GM12878 (cell line): ENCODE data around the gene MTA3. TPM values are rescaled to one million over a fixed set of nuclear protein-coding genes. Genes with fewer than 3 reads are reported as not detected.

Experiments used
- ATAC-seq: fragments of 200-7000 bp; cut with Tn5 transposase; 3 replicates; pipeline ENCODE4 v1.9.1; 2020; ENCODE audit warnings: mild to moderate bottlenecking, moderate library complexity
- BruUV-seq: library from RNA; stranded (reverse); fragments of 400-500 nt; replicated peaks from 2 replicates; lab custom pipeline; 2021; lab: Mats Ljungman, UMichigan
- CTCF ChIA-PET: fragments of 300-600 bp; sonication (Branson Sonifier 250); formaldehyde crosslinking; extraction: SDS; loops from one replicate; lab custom pipeline; 2021; ENCODE audit warnings: inconsistent platforms; lab: Yijun Ruan, JAX
- POLR2A ChIA-PET: fragments of 350-600 bp; formaldehyde crosslinking; extraction: SDS; loops from one replicate; lab custom pipeline; 2021; ENCODE audit warnings: inconsistent platforms; lab: Charles Lee
- RAD21 ChIA-PET: fragments of 300-600 bp; sonication (Branson Sonifier 250); formaldehyde crosslinking; loops from one replicate; lab custom pipeline; 2023; ENCODE audit warnings: antibody characterized with exemption; ENCODE audit not compliant: unreplicated experiment; lab: Charles Lee
- SMC1A ChIA-PET: fragments of 300-600 bp; sonication (Branson Sonifier 250); formaldehyde crosslinking; loops from one replicate; lab custom pipeline; 2023; ENCODE audit not compliant: unreplicated experiment, uncharacterized antibody; lab: Charles Lee
- DNase-seq: peaks from one replicate; pipeline ENCODE4 v3.0.0-alpha.2; 2011; ENCODE audit warnings: low read depth, low spot score
- FAIRE-seq: peaks from 3 replicates; lab custom pipeline; 2011; peaks lifted over from hg19 to GRCh38; lab: Jason Lieb, UNC
- H2AFZ ChIP-seq: 2 replicates; pipeline ENCODE4 v1.6.0; 2011; ENCODE audit warnings: low read depth, low read length, control low read depth; ENCODE audit not compliant: control insufficient read depth
- H3K27ac ChIP-seq: 2 replicates; pipeline ENCODE4 v1.5.1; 2011; ENCODE audit warnings: control low read depth; ENCODE audit not compliant: control insufficient read depth, insufficient read depth
- H3K27me3 ChIP-seq, 2 experiments: replicated peaks in 1 of 2; 2 replicates each; pipeline versions ENCODE4 v1.6.0 to v1.6.1; 2011; ENCODE audit warnings: low read length in 1 of 2; ENCODE audit not compliant: control insufficient read depth in 2 of 2, insufficient read depth in 2 of 2
- H3K36me3 ChIP-seq, 2 experiments: 2 replicates each; pipeline ENCODE4 v1.5.1; 2011; ENCODE audit warnings: low read length in 1 of 2; ENCODE audit not compliant: control insufficient read depth in 2 of 2, insufficient read depth in 2 of 2
- H3K4me1 ChIP-seq: 2 replicates; pipeline ENCODE4 v1.6.1; 2011; ENCODE audit warnings: mild to moderate bottlenecking, low read length, moderate library complexity, mixed read lengths; ENCODE audit not compliant: control insufficient read depth, insufficient read depth
- H3K4me2 ChIP-seq: 2 replicates; pipeline ENCODE4 v1.6.0; 2011; ENCODE audit warnings: control low read depth; ENCODE audit not compliant: control insufficient read depth, insufficient read depth
- H3K4me3 ChIP-seq: fragments of 200-600 bp; sonication (generic); 2 replicates; pipeline ENCODE4 v1.5.1; 2016
- H3K79me2 ChIP-seq: 2 replicates; pipeline ENCODE4 v1.6.0; 2011; ENCODE audit warnings: low read length; ENCODE audit not compliant: control insufficient read depth, insufficient read depth
- H3K9ac ChIP-seq: 2 replicates; pipeline ENCODE4 v1.8.0; 2011; ENCODE audit warnings: low read length, control low read depth, mixed read lengths; ENCODE audit not compliant: control insufficient read depth, insufficient read depth
- H3K9me3 ChIP-seq: replicated peaks from 3 replicates; pipeline ENCODE4 v1.5.1; 2011; ENCODE audit warnings: mild to moderate bottlenecking, low read length; ENCODE audit not compliant: control insufficient read depth, insufficient read depth
- H4K20me1 ChIP-seq: 2 replicates; pipeline ENCODE4 v1.6.0; 2011; ENCODE audit not compliant: control insufficient read depth, insufficient read depth
- BCL11A ChIP-seq: IDR thresholded peaks from 2 replicates; pipeline ENCODE4 v1.6.1; 2011; ENCODE audit warnings: low read depth, low read length
- BHLHE40 ChIP-seq, 2 experiments: fragments of 450-650 bp in 1 of 2; IDR thresholded peaks; 2 replicates each; pipeline ENCODE4 v1.6.1; 2011 to 2017; ENCODE audit warnings: low read depth in 2 of 2, borderline replicate concordance in 1 of 2, improper control_type of control experiment in 1 of 2, low read length in 1 of 2, mild to moderate bottlenecking in 1 of 2
- ELK1 ChIP-seq: IDR thresholded peaks from 2 replicates; pipeline ENCODE4 v1.6.1; 2012; ENCODE audit warnings: low read depth, low read length, improper control_type of control experiment
- FOXK2 ChIP-seq: fragments of 450-650 bp; IDR thresholded peaks from 2 replicates; pipeline ENCODE4 v1.6.1; 2017; ENCODE audit warnings: mild to moderate bottlenecking, moderate library complexity
- FOXM1 ChIP-seq: IDR thresholded peaks from 2 replicates; pipeline ENCODE4 v1.6.1; 2012; ENCODE audit warnings: low read depth, mild to moderate bottlenecking, inconsistent platforms, low read length, moderate library complexity
- HDGF ChIP-seq: fragments of 450-650 bp; IDR thresholded peaks from 2 replicates; pipeline ENCODE4 v1.6.1; 2016; ENCODE audit warnings: antibody characterized with exemption
- MAX ChIP-seq: IDR thresholded peaks from 2 replicates; pipeline ENCODE4 v1.6.1; 2012; ENCODE audit warnings: low read depth, low read length, improper control_type of control experiment
- MEF2A ChIP-seq: IDR thresholded peaks from 2 replicates; pipeline ENCODE4 v1.6.1; 2011; ENCODE audit warnings: low read depth, mild to moderate bottlenecking, low read length, moderate library complexity; ENCODE audit not compliant: insufficient read depth
- MXI1 ChIP-seq: fragments of 150-350 bp; IDR thresholded peaks from 2 replicates; pipeline ENCODE4 v1.6.1; 2011; ENCODE audit warnings: low read depth, mild to moderate bottlenecking, inconsistent platforms, low read length, improper control_type of control experiment
- NFYA ChIP-seq: IDR thresholded peaks from 2 replicates; pipeline ENCODE4 v1.6.1; 2011; ENCODE audit warnings: low read depth, mild to moderate bottlenecking, low read length, improper control_type of control experiment, borderline replicate concordance
- NR2C1 ChIP-seq: fragments of 450-650 bp; IDR thresholded peaks from 2 replicates; pipeline ENCODE4 v1.6.1; 2017; ENCODE audit warnings: antibody characterized with exemption, mild to moderate bottlenecking, moderate library complexity
- RAD51 ChIP-seq: fragments of 450-650 bp; IDR thresholded peaks from 2 replicates; pipeline ENCODE4 v1.6.1; 2016; ENCODE audit warnings: moderate library complexity, mild to moderate bottlenecking, inconsistent platforms
- YBX1 ChIP-seq: fragments of 450-650 bp; IDR thresholded peaks from 2 replicates; pipeline ENCODE4 v1.6.1; 2016; ENCODE audit warnings: antibody characterized with exemption
- ZBED1 ChIP-seq: IDR thresholded peaks from 2 replicates; pipeline ENCODE4 v1.6.1; 2016; ENCODE audit warnings: borderline replicate concordance
- WGBS: methylation state at CpG from one replicate; pipeline ENCODE4 v1.1.6; 2016; ENCODE audit warnings: low lambda C conversion rate; ENCODE audit not compliant: insufficient replicate concordance, insufficient coverage; ENCODE audit errors: missing lambda C conversion rate; 5-methylcytosine and 5-hydroxymethylcytosine counted together
- in situ Hi-C: fragments of 300-500 bp; cut with MboI; formaldehyde crosslinking; loops from 9 replicates; pipeline ENCODE4 v1.14.3; 2018; ENCODE audit warnings: mixed read lengths
- intact Hi-C: fragments of 100-400 bp; cut with micrococcal nuclease; formaldehyde crosslinking; loops from one replicate; pipeline ENCODE4 v1.14.2; 2022; ENCODE audit not compliant: unreplicated experiment
- polyA plus RNA-seq, 11 experiments: library from polyadenylated mRNA; depleted of rRNA in 4 of 11; unstranded in 6 of 11; stranded (reverse) in 5 of 11; fragments of >200 nt; fragmentation: Nextera tagmentation in 4 of 11; fragmentation: Illumina TruSeq in 1 of 11; extraction: Ambion mirVana in 4 of 11; extraction: Trizol in 1 of 11; gene quantifications; 1 replicate in 1 of 11; 2 replicates in 10 of 11; pipeline versions ENCODE4 v1.2.1 to v1.2.3, GENCODE V29; 2011 to 2016; ENCODE audit warnings: inconsistent platforms in 2 of 11, missing spikeins in 2 of 11, low read depth in 1 of 11
- total RNA-seq, 4 experiments: library from RNA; depleted of rRNA in 3 of 4; stranded (reverse); fragments of >200 nt in 3 of 4; fragmentation: Illumina TruSeq in 1 of 4; extraction: Trizol in 1 of 4; gene quantifications; 2 replicates each; pipeline versions ENCODE4 v1.2.1 to v1.2.3, GENCODE V29; 2013 to 2021
- TF ChIP-seq, protein P1 (sequence below): fragments of 450-650 bp; formaldehyde crosslinking; IDR thresholded peaks from 2 replicates; pipeline ENCODE4 v1.4.0; 2022; ENCODE audit warnings: mild to moderate bottlenecking, moderate library complexity
- TF ChIP-seq, protein P2 (sequence below): fragments of 150-350 bp; IDR thresholded peaks from 2 replicates; pipeline ENCODE4 v1.6.1; 2014; ENCODE audit warnings: mild to moderate bottlenecking, low read depth, low read length

The MTA3 gene
- total and polyA plus RNA-seq, 10 of the 15 experiments (the other 5 are each of a cell fraction or from before 2014, with no cell fraction given): 17.6 to 45.5 (median 26.5) TPM

- TF ChIP-seq, protein P1, sequence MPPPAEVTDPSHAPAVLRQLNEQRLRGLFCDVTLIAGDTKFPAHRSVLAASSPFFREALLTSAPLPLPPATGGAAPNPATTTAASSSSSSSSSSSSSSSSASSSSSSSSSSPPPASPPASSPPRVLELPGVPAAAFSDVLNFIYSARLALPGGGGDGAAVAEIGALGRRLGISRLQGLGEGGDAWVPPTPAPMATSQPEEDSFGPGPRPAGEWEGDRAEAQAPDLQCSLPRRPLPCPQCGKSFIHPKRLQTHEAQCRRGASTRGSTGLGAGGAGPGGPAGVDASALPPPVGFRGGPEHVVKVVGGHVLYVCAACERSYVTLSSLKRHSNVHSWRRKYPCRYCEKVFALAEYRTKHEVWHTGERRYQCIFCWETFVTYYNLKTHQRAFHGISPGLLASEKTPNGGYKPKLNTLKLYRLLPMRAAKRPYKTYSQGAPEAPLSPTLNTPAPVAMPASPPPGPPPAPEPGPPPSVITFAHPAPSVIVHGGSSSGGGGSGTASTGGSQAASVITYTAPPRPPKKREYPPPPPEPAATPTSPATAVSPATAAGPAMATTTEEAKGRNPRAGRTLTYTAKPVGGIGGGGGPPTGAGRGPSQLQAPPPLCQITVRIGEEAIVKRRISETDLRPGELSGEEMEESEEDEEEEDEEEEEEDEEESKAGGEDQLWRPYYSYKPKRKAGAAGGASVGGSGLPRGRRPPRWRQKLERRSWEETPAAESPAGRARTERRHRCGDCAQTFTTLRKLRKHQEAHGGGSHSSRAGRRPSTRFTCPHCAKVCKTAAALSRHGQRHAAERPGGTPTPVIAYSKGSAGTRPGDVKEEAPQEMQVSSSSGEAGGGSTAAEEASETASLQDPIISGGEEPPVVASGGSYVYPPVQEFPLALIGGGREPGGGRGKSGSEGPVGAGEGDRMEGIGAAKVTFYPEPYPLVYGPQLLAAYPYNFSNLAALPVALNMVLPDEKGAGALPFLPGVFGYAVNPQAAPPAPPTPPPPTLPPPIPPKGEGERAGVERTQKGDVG (CRISPR knock-in tag): no peak
- no peak for TF ChIP-seq ZBED1
These were observed 186.3 kb downstream of the MTA3 start (continued) for GRCh38 chr2:42754776-42755140.

DNA sequence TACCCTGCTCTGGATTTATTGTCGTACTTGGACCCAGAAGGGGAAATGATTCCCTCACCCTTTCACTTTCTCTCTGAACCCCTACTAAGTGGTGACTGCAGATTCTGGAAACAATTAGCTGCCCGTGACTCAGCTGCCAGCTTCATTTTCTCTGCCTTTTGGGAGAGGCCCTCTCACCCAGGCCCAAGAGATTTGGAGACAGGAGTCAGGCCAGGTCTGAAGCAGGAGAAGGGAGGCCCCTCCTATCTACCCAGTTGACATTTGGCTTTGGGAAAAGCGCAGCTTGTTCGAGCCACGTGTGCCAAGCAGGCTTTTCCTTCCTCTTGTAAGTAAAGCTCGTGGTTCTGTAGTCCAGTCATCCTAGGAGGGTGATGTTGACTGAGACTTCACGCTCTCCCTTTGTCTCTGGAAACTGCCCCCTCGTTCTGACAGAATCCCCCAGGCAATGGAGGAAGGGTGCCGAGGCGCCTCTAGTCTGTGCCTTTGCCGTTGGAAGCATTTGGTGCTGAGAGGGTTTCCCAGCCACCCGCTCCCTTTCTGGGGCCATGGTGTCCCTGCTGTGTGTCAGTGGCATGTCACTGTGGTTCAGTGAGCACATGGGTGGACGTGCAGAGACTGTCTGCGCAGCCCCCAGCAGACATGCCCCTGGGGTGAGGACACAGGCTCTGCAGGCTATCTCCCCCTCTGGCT, 186.9 kb downstream of the MTA3 start:
- 0 out of 2 replicates have a peak overlapping the region, but pooled peaks have one; percentile 19 for H3K4me2 ChIP-seq
- H3K27me3 ChIP-seq: no peaks in the 10 kb centered on the region
- ATAC-seq (no peak), FAIRE-seq (no peak), DNase-seq (no peak)
- no peaks in the 10 kb centered on the region for H3K9me3 ChIP-seq
- no peaks in the 10 kb centered on the region for H3K79me2 ChIP-seq
- intact Hi-C loops (loop anchor here (2.0 to 10.0 kb wide), 2 partner anchors 37 to 261 kb away; partner anchors contain the start of genes HAAO and KCNG3), in situ Hi-C loops (no loop called here)
- no peak overlapping the region for H3K27ac ChIP-seq
- no peaks in the 10 kb centered on the region for H4K20me1 ChIP-seq
- no peaks in the 10 kb centered on the region for H3K36me3 ChIP-seq
- 75% methylated on average over 14 of the region's 14 CpGs for WGBS
- no peak overlapping the region for H2AFZ ChIP-seq
- no TSS peak for BruUV-seq
- POLR2A ChIA-PET: interaction anchor here (0.5 to 4.8 kb wide), 4 partner anchors 10 to 45 kb away, joined by 3 to 30 read pairs (median 6); no protein-coding TSS in a partner anchor
- no peak overlapping the region for H3K4me3 ChIP-seq
- H3K4me1 ChIP-seq: peaks cover 51% of the 10 kb centered on the region
- no peak overlapping the region for H3K9ac ChIP-seq
- SMC1A ChIA-PET: interaction anchor here (1.2 to 6.0 kb wide), 8 partner anchors 11 to 91 kb away, joined by 3 to 60 read pairs (median 7); partner anchors contain the start of gene HAAO
- CTCF ChIA-PET: interaction anchor here (1.1 to 1.8 kb wide), 7 partner anchors 13 to 92 kb away, joined by 3 to 9 read pairs (median 4); no protein-coding TSS in a partner anchor
- RAD21 ChIA-PET: interaction anchor here (0.9 to 4.5 kb wide), 7 partner anchors 21 to 92 kb away, joined by 3 to 39 read pairs (median 6); no protein-coding TSS in a partner anchor
- TF ChIP-seq BCL11A: no peak
- TF ChIP-seq HDGF: no peak
- TF ChIP-seq RAD51: no peak
- TF ChIP-seq, protein P2, sequence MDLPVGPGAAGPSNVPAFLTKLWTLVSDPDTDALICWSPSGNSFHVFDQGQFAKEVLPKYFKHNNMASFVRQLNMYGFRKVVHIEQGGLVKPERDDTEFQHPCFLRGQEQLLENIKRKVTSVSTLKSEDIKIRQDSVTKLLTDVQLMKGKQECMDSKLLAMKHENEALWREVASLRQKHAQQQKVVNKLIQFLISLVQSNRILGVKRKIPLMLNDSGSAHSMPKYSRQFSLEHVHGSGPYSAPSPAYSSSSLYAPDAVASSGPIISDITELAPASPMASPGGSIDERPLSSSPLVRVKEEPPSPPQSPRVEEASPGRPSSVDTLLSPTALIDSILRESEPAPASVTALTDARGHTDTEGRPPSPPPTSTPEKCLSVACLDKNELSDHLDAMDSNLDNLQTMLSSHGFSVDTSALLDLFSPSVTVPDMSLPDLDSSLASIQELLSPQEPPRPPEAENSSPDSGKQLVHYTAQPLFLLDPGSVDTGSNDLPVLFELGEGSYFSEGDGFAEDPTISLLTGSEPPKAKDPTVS: no peak
- TF ChIP-seq NR2C1: no peak
- TF ChIP-seq FOXM1: no peak
- no peak for TF ChIP-seq MEF2A
- no peak for TF ChIP-seq FOXK2
- TF ChIP-seq ELK1: no peak
- no peak for TF ChIP-seq YBX1
- TF ChIP-seq MAX: no peak
- TF ChIP-seq MXI1: no peak
- no peak for TF ChIP-seq NFYA
- no peak; a peak in 1 of 4 replicates for TF ChIP-seq BHLHE40 (IDR thresholded peaks at IDR 0.05; ENCODE audit: borderline replicate concordance in 1 of 2, low read depth in 2 of 2, low read length in 1 of 2)
